Limb (tissue), 2 donors: ENCODE results near the gene TRIM2.
A peak's percentile ranks its signal among the peaks of the same experiment; 100 is the strongest.

ENCODE experiments used
- DNase-seq, 2 donors: peaks; one replicate each; pipeline ENCODE4 v3.0.0-alpha.2; 2016; ENCODE audit errors: extremely low spot score in 2 of 2

Gene TRIM2

GRCh38 chr4:153275380-153276276 lies 71.4 kb downstream of the TRIM2 start:
- no peak for DNase-seq

DNA sequence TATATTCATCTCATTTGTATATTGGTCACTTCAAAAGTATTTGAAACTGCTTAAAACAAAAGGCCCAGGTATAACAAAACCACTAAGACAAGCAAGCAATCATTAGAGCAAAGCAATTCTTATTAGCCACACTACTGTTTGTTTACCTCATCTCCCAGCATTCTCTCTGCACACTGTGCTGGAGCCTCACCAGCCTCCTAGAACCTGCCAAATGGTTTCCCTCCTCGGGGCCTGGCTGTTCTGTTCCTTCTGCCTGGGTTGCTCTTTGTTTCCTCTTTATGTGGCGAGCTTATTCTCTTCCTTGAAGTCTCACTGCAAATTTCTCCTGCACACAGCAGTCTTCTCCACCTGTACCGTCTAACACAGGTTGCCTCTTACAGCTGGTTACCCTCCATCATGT lies 72.7 kb downstream of the TRIM2 start:
- no peak for DNase-seq

DNA sequence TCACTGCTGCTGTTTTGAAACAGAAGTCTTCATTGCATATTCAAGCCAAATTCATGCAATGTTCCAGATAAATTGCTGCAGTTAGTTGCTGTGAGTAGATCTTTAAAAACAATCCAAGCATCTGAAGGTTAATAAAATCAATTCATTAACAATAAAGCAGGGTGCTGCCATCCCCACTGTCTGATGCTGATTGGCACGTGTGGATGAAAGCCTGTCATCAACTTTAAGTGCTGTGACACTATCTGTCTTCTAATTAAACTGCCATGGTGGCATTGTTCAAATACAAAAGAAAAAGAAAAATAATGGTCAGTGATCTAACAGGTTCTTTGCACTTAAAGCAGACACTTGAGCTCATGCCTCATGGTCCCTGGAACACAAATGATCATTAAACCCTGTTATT lies 77.2 kb downstream of the TRIM2 start:
- no peak for DNase-seq

GRCh38 chr4:153282023-153282422 lies 77.8 kb downstream of the TRIM2 start:
- no peak for DNase-seq

DNA sequence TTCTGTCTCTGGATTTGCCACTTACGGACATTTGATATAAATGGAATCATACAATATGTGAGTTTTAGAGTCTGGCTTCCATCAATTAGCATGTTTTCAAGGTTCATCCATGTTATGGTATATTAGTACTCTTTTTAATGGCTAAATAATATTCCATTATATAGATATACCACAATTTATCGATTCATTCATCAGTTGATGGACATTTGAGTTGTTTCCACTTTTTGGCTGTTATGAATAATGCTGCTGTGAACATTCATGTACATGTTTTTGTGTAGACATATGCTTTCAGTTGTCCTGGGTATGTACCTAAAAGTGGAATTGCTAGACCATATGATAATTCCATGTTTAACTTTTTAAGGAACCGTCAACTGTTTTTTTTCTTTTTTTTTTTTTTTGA lies 79.0 kb downstream of the TRIM2 start:
- no peak for DNase-seq

GRCh38 chr4:153290134-153290533 lies 85.9 kb downstream of the TRIM2 start:
- no peak for DNase-seq

DNA sequence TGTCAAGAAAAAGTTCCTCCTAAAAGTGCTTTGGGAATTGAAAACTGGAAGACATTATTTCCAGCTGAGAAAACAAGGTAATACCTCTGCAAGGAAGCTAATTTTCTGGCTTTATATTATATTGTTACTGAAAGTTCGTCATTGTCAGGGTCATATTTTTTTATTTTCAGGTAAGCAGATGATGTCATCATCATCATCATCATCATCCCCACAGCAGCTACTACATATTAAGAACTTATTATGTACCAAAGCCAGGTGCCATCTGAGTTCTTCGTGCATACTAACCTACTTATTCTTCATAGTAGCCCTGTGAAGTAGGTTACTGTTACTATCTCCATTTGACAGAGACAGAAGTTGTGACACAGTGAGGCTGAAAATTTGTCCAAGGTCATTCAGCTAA lies 87.3 kb downstream of the TRIM2 start:
- DNase-seq = no peak

- DNase-seq = no peak
Measured at GRCh38 chr4:153292897-153293741, 88.9 kb downstream of the TRIM2 start.

GRCh38 chr4:153293742-153294057 lies 89.5 kb downstream of the TRIM2 start:
- DNase-seq = no peak

GRCh38 chr4:153294631-153295030 lies 90.4 kb downstream of the TRIM2 start:
- DNase-seq = no peak

- DNase-seq = no peak
Measured at GRCh38 chr4:153295131-153295755, 91.0 kb downstream of the TRIM2 start.

GRCh38 chr4:153296040-153296823 lies 92.0 kb downstream of the TRIM2 start:
- DNase-seq = peak; percentile 44 to 59

DNA sequence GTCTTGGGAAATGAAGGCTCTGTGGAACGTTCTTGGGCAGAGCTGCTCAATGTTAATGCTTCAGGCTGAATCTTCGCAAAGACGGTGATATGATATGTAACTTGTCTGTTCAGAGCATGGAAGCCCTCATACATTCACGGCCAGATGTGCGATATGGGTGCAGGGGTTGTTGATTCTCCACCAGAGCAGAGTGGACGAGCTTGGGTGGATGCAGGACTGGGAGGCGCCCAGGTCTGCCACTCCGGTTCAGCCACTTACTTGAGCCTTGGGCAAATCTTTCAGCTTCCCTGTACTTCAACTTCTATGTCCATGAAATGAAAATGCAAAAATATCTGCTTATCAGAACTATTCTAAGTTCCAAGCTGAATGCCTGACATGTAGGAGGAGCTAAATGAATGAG lies 92.9 kb downstream of the TRIM2 start:
- no peak for DNase-seq

DNA sequence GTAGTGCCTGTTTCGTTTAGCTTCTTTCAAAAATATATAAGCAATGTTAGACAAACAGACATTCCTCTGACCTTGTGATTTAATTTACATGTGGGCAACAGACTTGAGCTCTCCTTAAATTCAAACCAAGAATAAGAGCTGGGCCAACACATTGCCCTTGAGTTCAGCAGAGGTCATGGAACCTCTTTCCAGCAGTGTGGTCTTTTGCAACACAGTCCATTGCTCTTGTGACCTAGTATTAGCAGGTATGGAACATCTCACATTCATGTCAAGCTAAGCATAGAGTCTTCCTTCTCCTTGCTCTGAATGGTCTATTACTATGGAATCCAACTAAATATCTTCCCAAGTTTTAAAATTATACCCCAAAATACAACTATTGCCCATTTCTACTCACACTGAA lies 106.5 kb downstream of the TRIM2 start:
- DNase-seq = no peak

DNA sequence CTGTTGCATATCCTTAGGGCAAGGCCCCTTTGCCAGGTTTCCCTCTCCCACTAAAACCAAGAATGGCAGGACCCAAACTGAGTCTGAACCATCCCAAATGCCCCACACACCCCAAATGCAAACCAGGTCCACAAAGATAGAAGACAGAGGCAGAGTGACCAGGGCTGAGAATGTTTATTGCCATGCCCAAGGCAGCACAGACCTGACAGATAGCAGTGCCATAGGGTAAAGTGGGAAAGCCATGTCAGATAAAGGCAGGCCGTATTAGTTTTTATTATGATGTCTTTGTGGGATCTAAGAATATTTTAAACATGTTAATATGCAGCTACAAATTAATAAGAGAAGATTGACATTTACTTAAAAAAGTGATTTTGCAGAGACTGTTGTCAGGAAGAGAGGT lies 110.7 kb downstream of the TRIM2 start:
- DNase-seq = no peak

DNA sequence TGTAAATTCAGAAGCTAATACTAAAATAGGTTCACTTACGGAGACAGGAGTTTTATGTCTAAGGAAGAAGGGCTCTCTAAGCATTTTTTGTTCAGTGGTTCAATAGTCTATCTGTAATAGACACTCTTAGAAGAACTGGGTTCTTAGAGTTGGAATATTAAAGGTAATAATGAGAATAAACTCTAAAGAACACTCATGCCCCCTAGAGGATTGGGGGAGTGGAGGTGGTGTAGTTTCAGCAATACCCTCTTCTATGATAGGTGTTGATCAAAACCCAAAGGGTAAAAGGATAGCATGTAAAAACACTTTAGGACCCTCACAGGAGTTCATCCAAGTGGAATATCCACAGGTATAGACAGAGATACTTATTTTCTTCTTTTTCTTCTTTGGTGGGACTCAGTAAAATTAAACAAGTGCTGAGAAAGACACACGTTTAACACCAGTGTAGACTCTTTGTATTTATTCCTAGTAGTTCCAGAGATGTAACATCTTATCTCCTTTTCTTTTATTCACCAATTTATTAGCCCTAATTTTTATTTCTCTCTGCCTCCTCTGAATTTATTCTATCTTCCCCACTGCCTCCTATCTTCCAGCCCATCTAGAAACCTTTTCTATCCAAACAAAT lies 114.6 kb downstream of the TRIM2 start:
- peak in 1 of 2 donors; percentile 22 for DNase-seq

DNA sequence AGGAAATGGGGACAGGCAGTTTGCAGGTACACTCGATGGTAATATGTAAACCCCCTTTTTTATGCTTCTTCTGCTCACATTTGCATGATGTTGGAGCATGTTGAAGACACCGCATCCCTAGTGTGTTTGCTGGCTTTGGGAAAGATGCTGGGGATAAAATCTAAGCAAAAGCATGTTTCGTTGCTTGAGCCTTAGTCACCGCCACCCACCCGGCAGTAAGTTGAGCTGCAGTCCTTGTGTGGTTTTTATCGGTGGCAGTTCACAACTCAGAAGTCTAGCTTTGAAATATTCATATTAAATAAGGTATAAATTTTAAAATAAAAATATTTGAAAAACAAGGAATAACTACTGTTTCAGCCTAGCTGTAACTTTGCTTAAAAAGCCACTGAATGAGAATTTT lies 118.5 kb downstream of the TRIM2 start:
- DNase-seq = no peak

DNA sequence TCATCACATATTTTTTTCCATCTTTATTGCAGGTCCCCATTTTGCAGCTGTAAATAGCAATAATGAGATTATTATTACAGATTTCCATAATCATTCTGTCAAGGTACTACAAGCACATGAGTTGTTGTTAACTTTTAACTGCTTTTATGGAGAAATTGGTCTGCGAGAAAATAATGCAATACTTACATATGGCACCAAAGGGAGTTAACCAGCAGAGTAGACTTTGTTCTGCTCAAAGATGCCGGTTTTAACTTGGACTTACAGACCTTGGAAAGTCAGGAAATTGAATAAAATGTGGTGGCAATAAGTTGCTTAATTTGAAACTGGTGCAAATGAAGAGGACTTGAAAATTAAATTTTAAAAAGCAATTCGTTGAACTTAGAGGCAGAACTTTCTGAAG lies 119.8 kb downstream of the TRIM2 start:
- no peak for DNase-seq

GRCh38 chr4:153325558-153325957 lies 121.3 kb downstream of the TRIM2 start:
- no peak for DNase-seq

DNA sequence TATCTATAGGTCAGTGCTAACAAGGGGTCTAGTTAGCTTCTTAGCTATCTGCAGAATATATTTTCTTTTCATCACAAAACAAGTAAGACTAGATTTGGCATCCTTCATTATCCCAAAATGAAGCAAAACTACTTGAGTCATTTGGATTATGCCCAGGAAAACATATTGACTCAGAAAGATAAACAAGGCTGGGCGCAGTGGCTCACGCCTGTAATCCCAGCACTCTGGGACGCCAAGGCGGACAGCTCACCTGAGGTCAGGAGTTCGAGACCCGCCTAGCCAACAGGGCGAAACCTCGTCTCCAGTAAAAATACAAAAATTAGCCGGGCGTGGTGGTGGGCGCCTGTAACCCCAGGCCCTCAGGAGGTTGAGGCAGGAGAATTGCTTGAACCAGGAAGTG lies 122.3 kb downstream of the TRIM2 start:
- no peak for DNase-seq

DNA sequence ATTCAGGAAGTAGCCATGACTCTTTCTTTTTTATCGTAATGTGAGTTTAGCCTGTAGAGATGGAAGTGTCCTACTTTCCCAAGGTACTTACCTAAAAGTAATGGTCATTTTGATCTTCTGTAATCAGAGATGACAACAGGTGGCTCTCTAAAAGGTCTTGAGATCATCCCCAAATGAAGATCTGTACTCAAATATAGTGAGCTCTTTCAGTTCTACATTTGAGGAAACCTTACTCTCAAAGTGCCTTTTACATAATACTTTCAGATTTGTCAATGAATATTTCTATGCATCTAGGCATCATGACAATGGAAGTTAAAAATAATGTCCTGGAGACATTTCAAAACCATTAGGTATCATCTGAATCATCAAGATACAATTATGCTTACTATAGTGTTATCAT lies 123.0 kb downstream of the TRIM2 start:
- DNase-seq = no peak
